CD14-positive monocyte (primary cell): ENCODE results near the gene TTLL6. TPM values are rescaled to one million over a fixed set of nuclear protein-coding genes. Genes with fewer than 3 reads are reported as not detected.
A peak's percentile ranks its signal among the peaks of the same experiment; 100 is the strongest.
"Not testable (repeated sequence)": the region's sequence is repeated elsewhere in the genome, so short reads cannot be mapped to it uniquely, and the experiment has no call there.

Experiments used
- DNase-seq, 3 donors: peaks; one replicate each; pipeline ENCODE4 v3.0.0-alpha.2; 2011 to 2022
- H2AFZ ChIP-seq: 2 replicates; pipeline ENCODE4 v1.6.0; 2012; ENCODE audit warnings: mild to moderate bottlenecking, low read depth, low read length, inconsistent platforms; ENCODE audit not compliant: insufficient read depth, poor library complexity, severe bottlenecking
- H3K27ac ChIP-seq, 2 donors: 1 replicate in 1 of 2; 2 replicates in 1 of 2; pipeline ENCODE4 v1.5.1; 2012 to 2013; ENCODE audit warnings: low read length in 2 of 2, control low read depth in 1 of 2, inconsistent platforms in 1 of 2, low read depth in 1 of 2, mild to moderate bottlenecking in 1 of 2
- H3K27me3 ChIP-seq, 2 donors: one replicate each; pipeline versions ENCODE4 v1.6.0 to v1.6.1; 2011 to 2013; ENCODE audit warnings: low read length in 2 of 2; ENCODE audit not compliant: control insufficient read depth in 2 of 2, insufficient read depth in 2 of 2
- H3K36me3 ChIP-seq, 2 donors: replicated peaks in 1 of 2; 1 replicate in 1 of 2; 2 replicates in 1 of 2; pipeline versions ENCODE4 v1.5.1 to v1.6.1; 2012 to 2013; ENCODE audit warnings: low read length in 2 of 2, control low read depth in 1 of 2, inconsistent platforms in 1 of 2, mild to moderate bottlenecking in 1 of 2; ENCODE audit not compliant: insufficient read depth in 2 of 2, control insufficient read depth in 1 of 2
- H3K4me1 ChIP-seq, 2 donors: 1 replicate in 1 of 2; 2 replicates in 1 of 2; pipeline versions ENCODE4 v1.5.1 to v1.6.1; 2012 to 2013; ENCODE audit warnings: low read length in 2 of 2, control low read depth in 1 of 2, inconsistent platforms in 1 of 2, mild to moderate bottlenecking in 1 of 2, moderate library complexity in 1 of 2; ENCODE audit not compliant: insufficient read depth in 2 of 2, control insufficient read depth in 1 of 2
- H3K4me2 ChIP-seq: replicated peaks from 2 replicates; pipeline ENCODE3; 2012; ENCODE audit warnings: low read length, moderate library complexity, mild to moderate bottlenecking; ENCODE audit not compliant: poor library complexity, severe bottlenecking; ENCODE audit errors: extremely low read depth
- H3K4me3 ChIP-seq, 3 experiments: fragments of 200-600 bp in 1 of 3; sonication (generic) in 1 of 3; replicated peaks in 1 of 3; 1 replicate in 2 of 3; 2 replicates in 1 of 3; pipeline ENCODE4 v1.5.1; 2011 to 2013; ENCODE audit warnings: low read length in 3 of 3, mild to moderate bottlenecking in 3 of 3, control low read depth in 2 of 3, low read depth in 2 of 3, inconsistent platforms in 1 of 3, moderate library complexity in 1 of 3
- H3K79me2 ChIP-seq: 2 replicates; pipeline ENCODE4 v1.6.0; 2012; ENCODE audit warnings: mild to moderate bottlenecking, control low read depth, inconsistent platforms, low read length, moderate library complexity; ENCODE audit not compliant: insufficient read depth
- H3K9ac ChIP-seq: 2 replicates; pipeline ENCODE4 v1.6.0; 2017; ENCODE audit warnings: low read length, mild to moderate bottlenecking; ENCODE audit not compliant: insufficient read depth, poor library complexity, severe bottlenecking
- H3K9me3 ChIP-seq, 2 donors: replicated peaks in 1 of 2; 1 replicate in 1 of 2; 2 replicates in 1 of 2; pipeline versions ENCODE4 v1.5.1 to v1.6.1; 2012 to 2013; ENCODE audit warnings: low read length in 2 of 2, control low read depth in 1 of 2; ENCODE audit not compliant: control insufficient read depth in 1 of 2, insufficient read depth in 1 of 2
- H4K20me1 ChIP-seq: 2 replicates; pipeline ENCODE4 v1.6.0; 2012; ENCODE audit warnings: mild to moderate bottlenecking, low read length, control low read depth, moderate library complexity; ENCODE audit not compliant: insufficient read depth
- H3K27ac Mint-ChIP-seq, 7 donors: one replicate each; pipeline ENCODE4 v1.8.0; 2020; ENCODE audit warnings: mild to moderate bottlenecking in 7 of 7, mixed read lengths in 7 of 7, moderate library complexity in 6 of 7, inconsistent platforms in 2 of 7
- H3K27me3 Mint-ChIP-seq, 3 donors: one replicate each; pipeline ENCODE4 v1.8.0; 2021 to 2022; ENCODE audit warnings: low read depth in 3 of 3, mild to moderate bottlenecking in 3 of 3, mixed read lengths in 3 of 3, moderate library complexity in 3 of 3, inconsistent platforms in 1 of 3
- H3K36me3 Mint-ChIP-seq, 2 donors: one replicate each; pipeline ENCODE4 v1.8.0; 2020; ENCODE audit warnings: mixed read lengths in 2 of 2, inconsistent platforms in 1 of 2, mild to moderate bottlenecking in 1 of 2
- H3K4me1 Mint-ChIP-seq: one replicate; pipeline ENCODE4 v1.8.0; 2020; ENCODE audit warnings: mild to moderate bottlenecking, mixed read lengths
- H3K4me3 Mint-ChIP-seq, 2 donors: one replicate each; pipeline ENCODE4 v1.8.0; 2020; ENCODE audit warnings: mild to moderate bottlenecking in 2 of 2, mixed read lengths in 2 of 2, moderate library complexity in 1 of 2
- H3K9me3 Mint-ChIP-seq, 7 donors: one replicate each; pipeline ENCODE4 v1.8.0; 2020 to 2022; ENCODE audit warnings: mixed read lengths in 7 of 7, mild to moderate bottlenecking in 6 of 7, moderate library complexity in 6 of 7, inconsistent platforms in 2 of 7
- WGBS: methylation state at CpG from one replicate; pipeline ENCODE4 v1.1.5; 2013; ENCODE audit warnings: missing lambda C conversion rate; ENCODE audit not compliant: insufficient coverage; 5-methylcytosine and 5-hydroxymethylcytosine counted together
- intact Hi-C, 2 donors: fragments of 100-400 bp; cut with micrococcal nuclease; formaldehyde crosslinking; loops; one replicate each; pipeline versions ENCODE4 v1.15.0 to v1.15.1; 2023
- polyA plus RNA-seq, 3 donors: library from polyadenylated mRNA; depleted of rRNA in 1 of 3; unstranded in 2 of 3; stranded (reverse) in 1 of 3; fragments of 300-500 nt in 2 of 3; fragments of >200 nt in 1 of 3; fragmentation: Illumina TruSeq in 2 of 3; gene quantifications; 1 replicate in 2 of 3; 2 replicates in 1 of 3; pipeline ENCODE4 v1.2.3, GENCODE V29; 2012 to 2021
- TF ChIP-seq, protein P1 (sequence below): fragments of 200-600 bp; IDR thresholded peaks from one replicate; pipeline ENCODE4 v1.8.0; 2022; ENCODE audit warnings: antibody characterized with exemption, mild to moderate bottlenecking

The TTLL6 gene
- polyA plus RNA-seq, 3 donors, result not detected

DNA sequence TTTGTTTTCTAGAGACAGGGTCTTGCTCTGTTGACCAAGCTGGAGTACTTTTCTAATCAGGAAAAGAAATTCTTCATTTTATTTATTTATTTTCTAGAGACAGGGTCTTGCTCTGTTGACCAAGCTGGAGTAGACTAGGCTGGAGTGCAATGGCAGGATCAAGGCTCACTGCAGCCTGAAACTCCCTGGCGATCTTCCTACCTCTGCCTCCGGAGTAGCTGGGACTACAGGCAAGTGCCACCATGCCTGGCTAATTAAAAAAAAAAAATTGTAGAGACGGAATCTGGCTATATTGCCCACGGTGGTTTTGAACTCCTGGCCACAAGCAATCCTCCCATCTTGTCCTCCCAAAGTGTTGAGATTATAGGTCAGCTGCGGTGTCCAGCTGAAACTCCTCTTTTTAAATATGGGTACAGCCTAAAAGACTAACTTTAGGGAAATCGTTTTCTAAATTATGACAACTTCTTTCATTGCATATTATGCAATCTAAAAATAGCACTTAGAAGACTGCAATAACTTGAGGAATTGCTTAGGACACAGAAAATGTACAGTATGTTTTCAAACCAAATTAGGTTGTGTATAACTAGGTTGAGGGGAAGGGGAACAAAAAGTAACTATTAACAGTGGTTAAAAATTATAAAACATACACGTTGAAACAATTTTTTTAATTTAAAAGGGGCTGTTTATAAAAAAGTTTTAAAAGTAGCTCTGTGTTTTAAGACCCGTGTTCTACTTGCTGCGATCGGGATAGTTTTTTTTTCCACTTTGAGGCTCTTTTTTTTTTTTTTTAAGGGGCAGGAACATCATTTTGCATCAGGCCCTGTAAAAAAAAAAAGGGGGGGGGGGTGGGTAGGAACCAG is 99.4 kb downstream of the TTLL6 start:
- Mint-ChIP-seq H3K9me3 (peaks cover 0 to 19% (median 13%) of the 10 kb centered on the region in 7 donors), H3K4me1 (peaks cover 11% of the 10 kb centered on the region), H3K27ac (no peak overlapping the region), H3K27me3 (peaks cover 83 to 96% (median 94%) of the 10 kb centered on the region in 3 donors), H3K4me3 (peak overlapping the region in 1 of 2 donors; percentile 81), H3K36me3 (peaks cover 0 to 7% of the 10 kb centered on the region in 2 donors)
- WGBS, result 56% methylated on average over 1 of the region's 10 CpGs
- Histone ChIP-seq H3K4me2 (no peak overlapping the region), H3K9ac (no peak overlapping the region), H3K27ac (no peak overlapping the region), H3K4me3 (no peak overlapping the region), H3K27me3 (peaks cover 71 to 96% of the 10 kb centered on the region in 2 donors), H3K36me3 (no peaks in the 10 kb centered on the region), H3K9me3 (peaks cover 3 to 31% of the 10 kb centered on the region in 2 donors), H2AFZ (no peak overlapping the region), H3K4me1 (peaks cover 6% of the 10 kb centered on the region in 2 donors), H3K79me2 (no peaks in the 10 kb centered on the region), H4K20me1 (no peaks in the 10 kb centered on the region)
- DNase-seq, result no peak
- TF ChIP-seq, protein P1, sequence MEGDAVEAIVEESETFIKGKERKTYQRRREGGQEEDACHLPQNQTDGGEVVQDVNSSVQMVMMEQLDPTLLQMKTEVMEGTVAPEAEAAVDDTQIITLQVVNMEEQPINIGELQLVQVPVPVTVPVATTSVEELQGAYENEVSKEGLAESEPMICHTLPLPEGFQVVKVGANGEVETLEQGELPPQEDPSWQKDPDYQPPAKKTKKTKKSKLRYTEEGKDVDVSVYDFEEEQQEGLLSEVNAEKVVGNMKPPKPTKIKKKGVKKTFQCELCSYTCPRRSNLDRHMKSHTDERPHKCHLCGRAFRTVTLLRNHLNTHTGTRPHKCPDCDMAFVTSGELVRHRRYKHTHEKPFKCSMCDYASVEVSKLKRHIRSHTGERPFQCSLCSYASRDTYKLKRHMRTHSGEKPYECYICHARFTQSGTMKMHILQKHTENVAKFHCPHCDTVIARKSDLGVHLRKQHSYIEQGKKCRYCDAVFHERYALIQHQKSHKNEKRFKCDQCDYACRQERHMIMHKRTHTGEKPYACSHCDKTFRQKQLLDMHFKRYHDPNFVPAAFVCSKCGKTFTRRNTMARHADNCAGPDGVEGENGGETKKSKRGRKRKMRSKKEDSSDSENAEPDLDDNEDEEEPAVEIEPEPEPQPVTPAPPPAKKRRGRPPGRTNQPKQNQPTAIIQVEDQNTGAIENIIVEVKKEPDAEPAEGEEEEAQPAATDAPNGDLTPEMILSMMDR, result no peak
- intact Hi-C loops, result no loop called here

DNA sequence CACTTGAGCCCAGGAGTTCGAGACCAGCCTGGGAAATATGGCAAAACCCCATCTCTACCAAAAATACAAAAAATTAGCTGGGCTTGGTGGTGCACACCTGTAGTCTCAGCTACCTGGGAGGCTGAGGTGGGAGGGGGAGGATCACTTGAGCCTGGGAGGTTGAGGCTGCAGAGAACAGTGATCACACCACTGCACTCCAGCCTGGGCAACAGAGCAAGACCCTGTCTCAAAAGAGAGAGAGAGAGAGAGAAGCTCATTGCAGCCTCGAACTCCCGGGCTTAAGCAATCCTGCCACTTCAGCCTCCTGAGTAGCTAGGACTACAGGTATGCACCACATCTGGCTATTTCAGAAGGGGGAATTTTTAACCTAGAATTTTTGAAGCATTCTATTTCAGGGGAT is 100.5 kb downstream of the TTLL6 start:
- no CpG with 5 or more reads among the region's 3 CpGs for WGBS
- H3K36me3 ChIP-seq, H3K9ac ChIP-seq, H2AFZ ChIP-seq, H3K36me3 Mint-ChIP-seq, H4K20me1 ChIP-seq, H3K27ac Mint-ChIP-seq, intact Hi-C loops, H3K4me2 ChIP-seq, H3K4me3 ChIP-seq, H3K4me1 ChIP-seq, H3K79me2 ChIP-seq, H3K4me1 Mint-ChIP-seq, DNase-seq, H3K27ac ChIP-seq: not testable (repeated sequence)
- Mint-ChIP-seq H3K27me3 (peaks cover 79 to 90% (median 89%) of the 10 kb centered on the region in 3 donors), H3K4me3 (peak overlapping the region in 1 of 2 donors; percentile 81), H3K9me3 (peaks cover 0 to 19% (median 12%) of the 10 kb centered on the region in 7 donors)
- H3K27me3 ChIP-seq, result peaks cover 64 to 93% of the 10 kb centered on the region in 2 donors
- peaks cover 0 to 24% of the 10 kb centered on the region in 2 donors for H3K9me3 ChIP-seq
